PFSK-1 (cell line): Measurements from ENCODE around the gene COPA.

Source experiments
- FOXP2 ChIP-seq: optimal IDR thresholded peaks from 2 replicates; pipeline ENCODE3; 2011; ENCODE audit warnings: borderline replicate concordance, control low read depth, inconsistent platforms; ENCODE audit not compliant: insufficient read depth; ENCODE audit errors: extremely low read length, extremely low read depth
- POLR2AphosphoS5 ChIP-seq: IDR thresholded peaks from 2 replicates; pipeline ENCODE4 v1.6.1; 2012; ENCODE audit warnings: low read depth, mild to moderate bottlenecking, control low read depth, low read length, moderate library complexity
- REST ChIP-seq, 2 experiments: IDR thresholded peaks; 2 replicates each; pipeline versions ENCODE4 v1.6.1 to v1.8.0; 2011 to 2012; ENCODE audit warnings: low read depth in 2 of 2, low read length in 2 of 2, control low read depth in 1 of 2, inconsistent platforms in 1 of 2, mild to moderate bottlenecking in 1 of 2, moderate library complexity in 1 of 2; ENCODE audit not compliant: insufficient read depth in 1 of 2
- SIN3A ChIP-seq: IDR thresholded peaks from 2 replicates; pipeline ENCODE4 v1.6.1; 2012; ENCODE audit warnings: mild to moderate bottlenecking, low read length, moderate library complexity, borderline replicate concordance; ENCODE audit not compliant: insufficient read depth
- TAF1 ChIP-seq: IDR thresholded peaks from 2 replicates; pipeline ENCODE4 v1.6.1; 2012; ENCODE audit warnings: low read length, control low read depth, borderline replicate concordance; ENCODE audit not compliant: insufficient read depth

The COPA gene

GRCh38 chr1:160369087-160369486 is 26.0 kb upstream of the COPA start:
- TF ChIP-seq REST (IDR thresholded peaks at IDR 0.05; ENCODE audit: insufficient read depth in 1 of 2, low read depth in 2 of 2, low read length in 2 of 2), result no peak
- no peak for TF ChIP-seq SIN3A
- TF ChIP-seq POLR2AphosphoS5, result no peak
- TF ChIP-seq TAF1, result no peak
- no peak for TF ChIP-seq FOXP2

DNA sequence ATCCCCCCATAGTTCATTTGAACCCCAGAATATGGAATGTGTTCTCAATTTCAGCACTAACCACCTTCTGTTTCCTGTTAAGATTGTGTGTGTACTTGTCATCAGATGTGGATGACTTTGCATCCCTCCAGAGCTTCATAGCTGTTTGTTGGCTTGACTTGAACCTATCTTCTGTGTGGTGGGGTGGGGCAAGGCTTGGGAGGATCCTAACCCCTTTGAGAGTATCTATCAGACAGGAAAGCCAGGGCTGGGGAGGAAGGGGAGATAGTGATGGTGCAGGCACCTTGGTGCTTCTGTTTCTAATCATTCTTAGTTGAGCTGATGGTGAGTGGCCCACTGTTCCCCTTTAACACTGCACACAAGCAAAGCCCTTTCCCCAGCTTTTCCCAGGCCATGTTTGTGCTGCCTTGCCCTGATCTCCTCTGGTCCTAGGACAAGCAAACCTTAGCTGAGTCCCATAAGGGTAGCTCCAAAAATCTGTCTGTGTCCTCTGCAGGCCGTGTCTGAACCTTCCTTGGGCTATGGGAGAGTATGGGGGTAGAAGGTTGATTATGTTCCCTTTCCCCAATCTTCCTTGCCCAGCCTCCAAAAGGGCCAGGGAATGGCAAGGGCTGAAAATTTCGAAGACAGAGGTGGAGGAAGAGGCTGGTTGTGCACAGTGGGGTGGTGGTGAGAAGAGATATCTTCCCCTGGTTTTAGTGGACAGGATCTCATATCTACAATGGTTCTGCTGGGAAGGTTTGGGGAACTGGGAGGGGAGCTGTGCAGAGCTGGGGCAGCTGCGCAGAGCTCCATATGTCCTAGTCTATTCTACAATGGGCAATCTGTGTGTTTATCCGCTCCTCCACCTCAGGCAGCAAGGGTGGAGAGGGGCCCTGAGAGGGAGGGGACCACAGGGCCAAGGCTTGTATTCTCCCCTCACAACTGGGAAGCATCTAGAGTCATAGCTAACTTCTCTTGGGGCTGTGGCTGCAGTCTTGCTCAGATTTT is 25.2 kb upstream of the COPA start:
- no peak for TF ChIP-seq REST (IDR thresholded peaks at IDR 0.05; ENCODE audit: insufficient read depth in 1 of 2, low read depth in 2 of 2, low read length in 2 of 2)
- TF ChIP-seq SIN3A, result no peak
- TF ChIP-seq FOXP2, result no peak
- no peak for TF ChIP-seq TAF1
- TF ChIP-seq POLR2AphosphoS5, result no peak

GRCh38 chr1:160367516-160367900 is 24.5 kb upstream of the COPA start:
- TF ChIP-seq TAF1 (no peak), FOXP2 (no peak), POLR2AphosphoS5 (no peak), SIN3A (no peak), REST (IDR thresholded peaks at IDR 0.05; ENCODE audit: insufficient read depth in 1 of 2, low read depth in 2 of 2, low read length in 2 of 2) (no peak)

DNA sequence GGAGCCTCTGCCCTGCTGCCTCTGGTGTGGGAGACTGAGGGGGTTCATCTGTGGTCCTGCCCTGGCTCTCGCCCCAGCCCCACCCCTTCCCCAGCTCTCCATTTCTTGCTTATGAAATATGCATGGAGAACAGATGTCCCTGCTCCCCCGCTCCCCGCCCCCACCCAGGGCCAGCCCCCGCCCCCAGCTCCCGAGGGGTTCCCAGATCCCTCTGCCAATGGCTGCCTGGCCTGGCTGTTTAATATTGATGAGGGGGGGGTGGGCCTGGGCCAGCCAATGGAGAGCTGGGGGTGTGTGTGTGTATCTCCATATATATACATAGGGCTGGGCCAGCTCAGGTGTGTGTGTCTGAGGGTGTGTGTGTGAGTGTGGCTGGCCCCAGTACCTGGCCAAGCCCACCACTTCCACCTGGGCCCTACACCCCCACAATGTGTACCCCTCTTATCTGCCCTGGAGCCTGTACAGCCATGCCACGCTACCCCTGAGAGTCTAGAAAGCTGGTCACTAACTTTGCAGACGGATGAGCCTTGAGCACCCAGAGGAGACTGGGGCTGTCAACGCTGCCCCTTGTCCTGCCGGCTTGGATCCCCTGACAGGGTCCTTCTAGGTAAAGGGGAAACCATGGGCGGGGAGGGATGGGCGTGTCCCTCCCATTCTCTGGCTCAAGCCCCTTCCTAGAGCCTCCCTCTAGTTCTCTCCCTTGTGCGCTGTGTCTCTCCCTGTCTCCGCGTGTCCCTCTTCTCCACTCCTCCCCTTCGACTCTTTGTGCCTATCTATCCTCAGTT is 23.9 kb upstream of the COPA start, which contains the start of gene NHLH1:
TSS of gene NHLH1 (plus strand) at position 341 of the 785 bp plus-strand sequence. CDS start 3,661 bp downstream, outside the sequence.
- TF ChIP-seq REST (IDR thresholded peaks at IDR 0.05; ENCODE audit: insufficient read depth in 1 of 2, low read depth in 2 of 2, low read length in 2 of 2) (no peak), TAF1 (no peak), POLR2AphosphoS5 (no peak), FOXP2 (no peak), SIN3A (no peak)
